ENCODE measurements around the gene PCDHA9.

DNA sequence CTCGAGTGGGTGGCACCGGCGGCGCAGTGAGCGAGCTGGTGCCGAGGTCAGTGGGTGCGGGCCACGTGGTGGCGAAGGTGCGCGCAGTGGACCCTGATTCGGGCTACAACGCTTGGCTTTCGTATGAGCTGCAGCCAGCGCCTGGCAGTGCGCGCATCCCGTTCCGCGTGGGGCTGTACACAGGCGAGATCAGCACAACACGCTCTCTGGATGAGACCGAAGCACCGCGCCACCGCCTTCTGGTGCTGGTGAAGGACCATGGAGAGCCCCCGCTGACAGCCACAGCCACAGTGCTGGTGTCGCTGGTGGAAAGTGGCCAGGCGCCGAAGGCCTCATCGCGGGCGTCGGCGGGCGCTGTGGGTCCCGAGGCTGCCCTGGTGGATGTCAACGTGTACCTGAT, 24.7 kb upstream of the PCDHA9 start:
- TF ChIP-seq, protein P1, sequence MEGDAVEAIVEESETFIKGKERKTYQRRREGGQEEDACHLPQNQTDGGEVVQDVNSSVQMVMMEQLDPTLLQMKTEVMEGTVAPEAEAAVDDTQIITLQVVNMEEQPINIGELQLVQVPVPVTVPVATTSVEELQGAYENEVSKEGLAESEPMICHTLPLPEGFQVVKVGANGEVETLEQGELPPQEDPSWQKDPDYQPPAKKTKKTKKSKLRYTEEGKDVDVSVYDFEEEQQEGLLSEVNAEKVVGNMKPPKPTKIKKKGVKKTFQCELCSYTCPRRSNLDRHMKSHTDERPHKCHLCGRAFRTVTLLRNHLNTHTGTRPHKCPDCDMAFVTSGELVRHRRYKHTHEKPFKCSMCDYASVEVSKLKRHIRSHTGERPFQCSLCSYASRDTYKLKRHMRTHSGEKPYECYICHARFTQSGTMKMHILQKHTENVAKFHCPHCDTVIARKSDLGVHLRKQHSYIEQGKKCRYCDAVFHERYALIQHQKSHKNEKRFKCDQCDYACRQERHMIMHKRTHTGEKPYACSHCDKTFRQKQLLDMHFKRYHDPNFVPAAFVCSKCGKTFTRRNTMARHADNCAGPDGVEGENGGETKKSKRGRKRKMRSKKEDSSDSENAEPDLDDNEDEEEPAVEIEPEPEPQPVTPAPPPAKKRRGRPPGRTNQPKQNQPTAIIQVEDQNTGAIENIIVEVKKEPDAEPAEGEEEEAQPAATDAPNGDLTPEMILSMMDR (IDR thresholded peaks at IDR 0.05) = no peak
- no peak for TF ChIP-seq POLR2AphosphoS5 (IDR thresholded peaks at IDR 0.05)
- no peak for TF ChIP-seq POLR2A (IDR thresholded peaks at IDR 0.05)

Data from gastroesophageal sphincter (tissue), 3 donors.